Lower leg skin (tissue), 4 donors: ENCODE measurements around the gene TANC1. TPM values are rescaled to one million over a fixed set of nuclear protein-coding genes. Genes with fewer than 3 reads are reported as not detected.

Experiments used
- DNase-seq, 2 donors: peaks; one replicate each; pipeline ENCODE4 v3.0.0-alpha.2; 2019; ENCODE audit warnings: low spot score in 2 of 2
- H3K4me3 ChIP-seq: fragments of 200-600 bp; sonication (generic); 2 replicates; pipeline ENCODE4 v1.5.1; 2017; ENCODE audit warnings: mild to moderate bottlenecking, low read depth; ENCODE audit not compliant: poor library complexity, severe bottlenecking
- POLR2A ChIP-seq, 2 donors: fragments of 450-650 bp; IDR thresholded peaks; one replicate each; pipeline ENCODE4 v1.6.1; 2016 to 2017; ENCODE audit warnings: antibody characterized with exemption in 2 of 2, mild to moderate bottlenecking in 1 of 2, moderate library complexity in 1 of 2
- WGBS, 2 donors: methylation state at CpG; one replicate each; pipeline ENCODE4 v1.1.5; 2018; 5-methylcytosine and 5-hydroxymethylcytosine counted together
- intact Hi-C: fragments of 100-400 bp; cut with DNase I; formaldehyde crosslinking; loops from one replicate; pipeline ENCODE4 v1.15.0; 2023; ENCODE audit warnings: low total_unique reads
- total RNA-seq, 4 donors: library from RNA; depleted of rRNA; stranded (reverse); fragments of >200 nt; gene quantifications; one replicate each; pipeline ENCODE4 v1.1.0, GENCODE V29; 2016
- TF ChIP-seq, protein P1 (sequence below), 3 donors: fragments of 450-650 bp; IDR thresholded peaks; one replicate each; pipeline ENCODE4 v1.5.1; 2016; ENCODE audit warnings: antibody characterized with exemption in 3 of 3, mild to moderate bottlenecking in 3 of 3, moderate library complexity in 2 of 3

The TANC1 gene
- total RNA-seq, 4 donors from 2014 or later, result 65.8 to 111 (median 93.6) TPM

DNA sequence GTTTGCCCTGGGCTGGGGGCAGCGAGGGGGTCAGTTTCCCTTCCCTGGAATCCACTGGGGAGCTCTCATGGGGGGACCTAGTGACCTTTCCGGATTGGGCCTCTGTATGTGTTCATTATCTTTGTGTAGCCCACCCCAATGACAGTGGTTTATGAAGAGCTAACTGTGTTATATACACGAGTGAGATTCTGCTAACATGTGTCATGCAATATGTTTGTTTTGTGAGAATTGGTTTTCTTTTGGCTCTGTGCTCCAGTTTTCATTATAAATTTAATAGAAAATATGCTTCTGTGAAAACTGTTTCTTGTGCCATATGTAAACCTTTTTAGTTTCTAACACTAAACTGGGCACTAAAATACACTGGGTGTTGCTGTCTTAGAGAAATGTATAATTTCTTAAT is 207.5 kb downstream of the TANC1 start:
- no peak for DNase-seq
- H3K4me3 ChIP-seq, result no peak overlapping the region
- TF ChIP-seq POLR2A (IDR thresholded peaks at IDR 0.05), result no peak
- TF ChIP-seq, protein P1, sequence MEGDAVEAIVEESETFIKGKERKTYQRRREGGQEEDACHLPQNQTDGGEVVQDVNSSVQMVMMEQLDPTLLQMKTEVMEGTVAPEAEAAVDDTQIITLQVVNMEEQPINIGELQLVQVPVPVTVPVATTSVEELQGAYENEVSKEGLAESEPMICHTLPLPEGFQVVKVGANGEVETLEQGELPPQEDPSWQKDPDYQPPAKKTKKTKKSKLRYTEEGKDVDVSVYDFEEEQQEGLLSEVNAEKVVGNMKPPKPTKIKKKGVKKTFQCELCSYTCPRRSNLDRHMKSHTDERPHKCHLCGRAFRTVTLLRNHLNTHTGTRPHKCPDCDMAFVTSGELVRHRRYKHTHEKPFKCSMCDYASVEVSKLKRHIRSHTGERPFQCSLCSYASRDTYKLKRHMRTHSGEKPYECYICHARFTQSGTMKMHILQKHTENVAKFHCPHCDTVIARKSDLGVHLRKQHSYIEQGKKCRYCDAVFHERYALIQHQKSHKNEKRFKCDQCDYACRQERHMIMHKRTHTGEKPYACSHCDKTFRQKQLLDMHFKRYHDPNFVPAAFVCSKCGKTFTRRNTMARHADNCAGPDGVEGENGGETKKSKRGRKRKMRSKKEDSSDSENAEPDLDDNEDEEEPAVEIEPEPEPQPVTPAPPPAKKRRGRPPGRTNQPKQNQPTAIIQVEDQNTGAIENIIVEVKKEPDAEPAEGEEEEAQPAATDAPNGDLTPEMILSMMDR (IDR thresholded peaks at IDR 0.05), result no peak
- WGBS, 2 donors, result 78 to 79% methylated on average over 3 of the region's 3 CpGs
- intact Hi-C loops, result loop anchor here (5.0 kb wide), 1 partner anchor 551 kb away; no protein-coding TSS in a partner anchor

DNA sequence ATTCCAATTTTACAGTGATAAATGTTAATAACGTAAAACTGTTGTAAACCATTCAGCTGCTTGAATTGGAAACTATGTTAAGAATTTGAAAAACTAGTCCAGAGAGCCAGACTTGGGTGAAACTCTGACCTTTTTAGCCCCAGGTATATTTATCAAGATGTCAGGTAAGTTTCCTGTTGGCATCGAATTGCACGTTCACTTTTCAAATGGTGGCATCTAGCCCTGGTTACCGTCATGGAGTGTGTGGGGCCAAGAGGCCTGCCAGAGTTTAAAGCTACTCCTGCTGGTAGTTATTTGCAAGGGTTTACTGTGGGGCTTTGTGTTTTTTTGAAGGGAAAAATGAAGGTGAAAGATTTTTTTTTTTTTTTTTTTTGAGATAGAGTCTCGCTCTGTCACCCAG is 208.1 kb downstream of the TANC1 start:
- no peak for DNase-seq
- intact Hi-C loops, result loop anchor here (5.0 kb wide), 1 partner anchor 551 kb away; no protein-coding TSS in a partner anchor
- no peak overlapping the region for H3K4me3 ChIP-seq
- 67 to 72% methylated on average over 5 of the region's 5 CpGs for WGBS, 2 donors
- TF ChIP-seq, protein P1 (IDR thresholded peaks at IDR 0.05), result no peak
- TF ChIP-seq POLR2A (IDR thresholded peaks at IDR 0.05), result no peak

DNA sequence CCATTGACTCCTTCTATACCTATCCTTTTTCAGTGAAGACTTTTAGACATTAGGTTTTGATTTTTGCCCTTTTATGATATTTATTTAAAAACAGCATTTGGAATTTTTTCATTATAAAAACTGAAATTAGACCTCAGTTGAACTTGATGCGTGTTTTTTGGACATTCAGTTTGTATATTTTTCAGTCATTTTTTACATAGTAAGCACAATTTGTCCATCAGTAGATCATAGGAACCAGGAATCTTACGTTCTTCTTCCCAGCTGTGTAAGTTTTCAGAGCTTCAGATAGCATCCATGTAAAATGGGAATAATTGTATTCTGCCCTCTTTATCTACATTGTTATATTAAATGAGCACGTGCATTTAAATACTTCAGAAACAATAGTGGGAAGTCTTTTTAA is 208.9 kb downstream of the TANC1 start:
- H3K4me3 ChIP-seq, result no peak overlapping the region
- TF ChIP-seq, protein P1 (IDR thresholded peaks at IDR 0.05), result no peak
- TF ChIP-seq POLR2A (IDR thresholded peaks at IDR 0.05), result no peak
- 88 to 92% methylated on average over 3 of the region's 3 CpGs for WGBS, 2 donors
- intact Hi-C loops, result loop anchor here (5.0 kb wide), 1 partner anchor 550 kb away; no protein-coding TSS in a partner anchor
- DNase-seq, result no peak

DNA sequence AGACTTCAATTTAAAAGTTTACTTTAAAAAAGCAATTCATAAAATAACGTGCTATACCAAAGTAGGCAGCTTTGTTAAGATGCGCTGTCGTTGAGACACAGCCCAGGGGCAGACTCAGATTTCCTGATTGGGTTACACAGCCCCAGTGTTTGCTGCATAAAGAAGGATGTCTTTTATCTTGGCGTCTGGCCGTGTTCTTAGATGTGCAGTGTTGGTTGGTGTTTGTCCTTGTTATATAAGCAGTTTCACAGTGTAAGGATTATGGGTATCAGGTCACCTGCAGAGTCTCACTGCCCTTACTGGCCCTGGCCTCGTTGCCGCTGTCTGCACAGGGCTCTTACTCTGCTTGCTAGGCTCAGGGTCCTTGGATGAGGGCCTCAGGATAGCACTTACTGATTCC is 209.5 kb downstream of the TANC1 start:
- no peak for DNase-seq

DNA sequence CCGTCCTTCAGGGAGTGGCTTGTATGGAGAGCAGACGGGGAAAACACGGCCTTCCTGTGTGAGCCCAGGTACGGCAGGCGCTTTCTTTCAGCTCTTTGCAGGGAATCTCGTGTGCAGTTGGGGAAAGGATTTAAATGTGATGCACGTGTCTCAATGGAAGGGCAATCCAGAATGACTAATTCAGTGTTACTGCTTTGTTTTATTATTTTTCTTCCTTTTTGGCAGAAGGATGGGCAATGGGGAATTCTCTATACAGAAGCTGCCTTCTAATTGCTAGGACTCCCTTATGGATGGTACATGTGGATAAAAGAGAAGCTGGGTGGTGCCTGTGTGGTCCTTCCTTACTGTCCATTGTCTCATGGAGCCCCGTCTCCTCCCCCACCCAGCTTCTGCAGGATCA is 210.7 kb downstream of the TANC1 start:
- intact Hi-C loops, result loop anchor here (5.0 kb wide), 1 partner anchor 548 kb away; no protein-coding TSS in a partner anchor
- TF ChIP-seq, protein P1 (IDR thresholded peaks at IDR 0.05), result no peak
- TF ChIP-seq POLR2A (IDR thresholded peaks at IDR 0.05), result no peak
- no peak overlapping the region for H3K4me3 ChIP-seq
- 77 to 80% methylated on average over 8 of the region's 8 CpGs for WGBS, 2 donors
- no peak for DNase-seq

More for the DNA sequence above, 209.5 kb downstream of the TANC1 start:
- no peak for TF ChIP-seq POLR2A (IDR thresholded peaks at IDR 0.05)
- TF ChIP-seq, protein P1 (IDR thresholded peaks at IDR 0.05), result no peak
- intact Hi-C loops, result loop anchor here (5.0 kb wide), 1 partner anchor 549 kb away; no protein-coding TSS in a partner anchor
- no peak overlapping the region for H3K4me3 ChIP-seq
- 69 to 79% methylated on average over 7 of the region's 7 CpGs for WGBS, 2 donors

DNA sequence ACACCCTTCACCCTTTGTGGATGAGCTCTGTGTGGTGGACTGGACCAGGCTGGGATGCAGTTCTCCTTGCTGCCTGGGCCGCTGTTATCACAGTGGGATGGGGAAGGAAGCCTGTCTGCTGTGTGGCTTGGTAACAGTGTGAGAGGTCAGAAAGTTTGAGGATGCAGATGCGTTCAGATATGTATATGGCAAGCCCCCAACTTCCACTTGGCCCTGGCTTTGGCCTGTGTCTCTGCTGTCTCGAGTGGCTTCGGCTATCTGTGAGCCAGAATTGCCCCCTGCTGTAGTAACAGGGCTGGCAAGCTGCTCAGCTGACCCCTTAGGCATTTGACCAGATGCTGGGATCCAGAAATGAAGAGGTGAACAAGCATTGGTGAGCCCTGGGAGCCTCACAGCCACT is 211.3 kb downstream of the TANC1 start:
- no peak for DNase-seq
- intact Hi-C loops, result loop anchor here (5.0 kb wide), 1 partner anchor 548 kb away; no protein-coding TSS in a partner anchor
- no peak for TF ChIP-seq POLR2A (IDR thresholded peaks at IDR 0.05)
- TF ChIP-seq, protein P1 (IDR thresholded peaks at IDR 0.05), result no peak
- WGBS, 2 donors, result 87 to 91% methylated on average over 4 of the region's 4 CpGs
- no peak overlapping the region for H3K4me3 ChIP-seq
